IgD-negative memory B cell (primary cell): ENCODE measurements around the gene ENPP4. TPM values are rescaled to one million over a fixed set of nuclear protein-coding genes. Genes with fewer than 3 reads are reported as not detected.

Experiments used
- polyA plus RNA-seq: library from polyadenylated mRNA; unstranded; fragments of 300-500 nt; fragmentation: Illumina TruSeq; gene quantifications from one replicate; pipeline ENCODE4 v1.2.3, GENCODE V29; 2021

ENPP4 gene
- polyA plus RNA-seq, 1 donor from 2014 or later, result 4.4 TPM

Other genes starting within 250 kb of the ENPP4 start
- gene CLIC5, start 114.1 kb upstream of the ENPP4 start, polyA plus RNA-seq, result 1.9 TPM
- gene ENPP5, start 41.0 kb downstream of the ENPP4 start, polyA plus RNA-seq, result 1.7 TPM